Kidney (tissue), 14 donors: ENCODE data around the gene UBXN6. TPM values are rescaled to one million over a fixed set of nuclear protein-coding genes. Genes with fewer than 3 reads are reported as not detected.
A peak's percentile ranks its signal among the peaks of the same experiment; 100 is the strongest.

Source experiments
- DNase-seq, 5 donors: peaks; one replicate each; pipeline ENCODE4 v3.0.0-alpha.2; 2013 to 2020
- FAIRE-seq: peaks from 2 replicates; lab custom pipeline; 2012; peaks lifted over from hg19 to GRCh38; lab: Jason Lieb, UNC
- H3K27ac ChIP-seq, 2 donors: one replicate each; pipeline ENCODE4 v1.7.0; 2013; ENCODE audit warnings: low read depth in 2 of 2, low read length in 2 of 2, inconsistent platforms in 1 of 2
- H3K27me3 ChIP-seq: one replicate; pipeline ENCODE4 v1.7.1; 2013; ENCODE audit warnings: low read length, inconsistent platforms; ENCODE audit not compliant: control insufficient read depth, insufficient read depth
- H3K36me3 ChIP-seq, 3 donors: one replicate each; pipeline versions ENCODE4 v1.7.0 to v1.7.1; 2013; ENCODE audit warnings: low read length in 3 of 3, control low read depth in 1 of 3, inconsistent platforms in 1 of 3; ENCODE audit not compliant: insufficient read depth in 3 of 3, control insufficient read depth in 2 of 3
- H3K4me1 ChIP-seq, 3 donors: one replicate each; pipeline versions ENCODE4 v1.7.0 to v1.7.1; 2013; ENCODE audit warnings: low read length in 3 of 3, inconsistent platforms in 1 of 3, low read depth in 1 of 3; ENCODE audit not compliant: control insufficient read depth in 2 of 3, insufficient read depth in 2 of 3
- H3K4me3 ChIP-seq, 3 donors: one replicate each; pipeline versions ENCODE4 v1.7.0 to v1.8.1; 2013; ENCODE audit warnings: low read length in 3 of 3, control low read depth in 1 of 3, inconsistent platforms in 1 of 3
- H3K9ac ChIP-seq, 3 donors: one replicate each; pipeline versions ENCODE4 v1.7.0 to v1.7.1; 2013; ENCODE audit warnings: low read length in 3 of 3, control low read depth in 1 of 3, inconsistent platforms in 1 of 3
- H3K9me3 ChIP-seq, 3 donors: one replicate each; pipeline versions ENCODE4 v1.7.0 to v1.7.1; 2013; ENCODE audit warnings: low read length in 3 of 3, control low read depth in 1 of 3, inconsistent platforms in 1 of 3; ENCODE audit not compliant: control insufficient read depth in 2 of 3, insufficient read depth in 1 of 3
- intact Hi-C: fragments of 100-400 bp; cut with DNase I; formaldehyde crosslinking; loops from one replicate; pipeline ENCODE4 v1.11.1; 2022
- polyA plus RNA-seq: library from polyadenylated mRNA; stranded (reverse); fragments of 350-450 nt; fragmentation: Illumina TruSeq; extraction: RNeasy Lipid Tissue Mini Kit (QIAGEN cat#74804); gene quantifications from one replicate; pipeline ENCODE4 v1.2.3, GENCODE V29; 2014; ENCODE audit warnings: low read depth, low replicate concordance; ENCODE audit not compliant: insufficient read depth
- total RNA-seq: library from RNA; stranded (reverse); fragmentation: NEBNext Ultra II Directional; extraction: Animal tissue kit (Norgen Biotek cat#: 25700); gene quantifications from one replicate; pipeline ENCODE4 v1.2.1, GENCODE V29; 2021
- TF ChIP-seq, protein P1 (sequence below): IDR thresholded peaks from 3 replicates; pipeline ENCODE4 v1.5.1; 2012; ENCODE audit warnings: mild to moderate bottlenecking, moderate library complexity, borderline replicate concordance; ENCODE audit not compliant: insufficient read depth; ENCODE audit errors: extremely low read depth
- donor health status: control.
- donor health status: control.
- donor health status: control.
- donor health status: control.
- donor health status: control.
- donor health status: DM: yes; HTN: yes; CAD: no.
- donor health status: Normal renal cell carcinoma (clear cell type).

The UBXN6 gene
- total and polyA plus RNA-seq, 2 donors from 2014 or later = 110 to 177 TPM

DNA sequence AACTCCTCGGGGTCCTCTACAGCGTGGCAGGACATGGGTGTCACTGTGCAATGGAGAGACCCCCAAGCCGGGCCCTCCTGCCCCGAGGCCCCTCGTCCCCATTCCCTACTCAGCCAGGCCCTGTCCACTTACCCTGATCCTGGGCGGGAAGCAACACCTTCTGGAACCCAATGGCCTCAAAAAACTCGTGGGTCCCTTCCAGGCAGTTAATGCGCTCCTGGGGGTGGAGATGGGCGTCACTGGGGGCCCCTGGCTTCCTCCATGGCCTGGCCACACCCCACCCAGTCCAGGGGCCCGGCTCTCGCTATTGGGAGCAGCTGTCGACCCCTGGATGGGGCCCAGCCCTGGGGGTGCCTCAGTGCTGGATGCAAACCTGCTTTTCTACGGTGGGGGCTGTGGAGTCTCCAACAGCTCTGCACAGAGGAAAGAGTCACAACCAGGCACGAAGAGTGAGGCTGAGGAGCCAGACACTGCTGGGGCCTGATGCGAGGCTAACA lies 10.8 kb downstream of the UBXN6 start:
- Histone ChIP-seq H3K4me3 (no peak overlapping the region), H3K4me1 (no peaks in the 10 kb centered on the region), H3K27ac (no peak overlapping the region), H3K36me3 (peaks cover 0 to 44% (median 14%) of the 10 kb centered on the region in 3 donors), H3K9me3 (no peaks in the 10 kb centered on the region), H3K27me3 (no peaks in the 10 kb centered on the region), H3K9ac (no peak overlapping the region)
- no peak for FAIRE-seq
- intact Hi-C loops = no loop called here
- no peak for DNase-seq
- TF ChIP-seq, protein P1, sequence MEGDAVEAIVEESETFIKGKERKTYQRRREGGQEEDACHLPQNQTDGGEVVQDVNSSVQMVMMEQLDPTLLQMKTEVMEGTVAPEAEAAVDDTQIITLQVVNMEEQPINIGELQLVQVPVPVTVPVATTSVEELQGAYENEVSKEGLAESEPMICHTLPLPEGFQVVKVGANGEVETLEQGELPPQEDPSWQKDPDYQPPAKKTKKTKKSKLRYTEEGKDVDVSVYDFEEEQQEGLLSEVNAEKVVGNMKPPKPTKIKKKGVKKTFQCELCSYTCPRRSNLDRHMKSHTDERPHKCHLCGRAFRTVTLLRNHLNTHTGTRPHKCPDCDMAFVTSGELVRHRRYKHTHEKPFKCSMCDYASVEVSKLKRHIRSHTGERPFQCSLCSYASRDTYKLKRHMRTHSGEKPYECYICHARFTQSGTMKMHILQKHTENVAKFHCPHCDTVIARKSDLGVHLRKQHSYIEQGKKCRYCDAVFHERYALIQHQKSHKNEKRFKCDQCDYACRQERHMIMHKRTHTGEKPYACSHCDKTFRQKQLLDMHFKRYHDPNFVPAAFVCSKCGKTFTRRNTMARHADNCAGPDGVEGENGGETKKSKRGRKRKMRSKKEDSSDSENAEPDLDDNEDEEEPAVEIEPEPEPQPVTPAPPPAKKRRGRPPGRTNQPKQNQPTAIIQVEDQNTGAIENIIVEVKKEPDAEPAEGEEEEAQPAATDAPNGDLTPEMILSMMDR = no peak

DNA sequence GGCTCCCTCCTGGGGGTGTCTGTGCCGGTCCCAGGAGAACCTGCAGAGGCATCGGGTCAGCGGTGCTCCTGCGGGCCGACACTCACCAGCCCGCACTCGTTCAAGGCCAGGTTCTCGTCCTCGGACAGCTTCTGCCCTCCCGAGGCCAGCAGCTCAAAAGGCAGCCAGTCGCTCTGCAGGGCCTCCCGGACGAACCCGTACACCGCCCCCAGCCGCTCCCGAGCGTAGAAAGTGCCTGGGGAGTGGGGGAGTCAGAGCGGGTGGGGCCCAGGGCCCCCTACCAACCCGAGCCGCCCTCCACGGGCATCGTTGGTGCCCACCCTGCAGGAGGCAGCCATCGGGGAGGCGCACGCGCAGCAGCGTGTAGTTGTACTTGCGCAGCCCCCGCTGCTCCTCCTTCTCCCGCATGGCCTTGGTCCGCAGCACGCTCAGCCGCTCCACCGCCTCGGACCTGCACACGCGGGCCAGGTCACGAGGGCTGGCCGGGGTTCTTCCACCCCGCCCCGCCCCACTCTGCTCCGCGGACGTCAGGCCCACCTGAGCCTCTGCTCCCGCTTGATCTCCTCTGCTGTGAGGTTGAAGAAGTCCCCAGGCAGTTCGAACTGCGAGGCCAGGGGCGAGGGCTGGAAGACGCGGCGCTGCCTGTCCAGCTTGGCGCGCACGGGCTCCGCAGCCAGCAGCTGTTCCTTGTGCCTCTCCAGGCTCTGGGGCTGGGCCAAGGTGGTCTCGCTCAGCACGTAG lies 11.5 kb downstream of the UBXN6 start:
- DNase-seq (peak in 1 of 5 donors; percentile 26), FAIRE-seq (no peak)
- no peak overlapping the region for H3K9ac ChIP-seq
- TF ChIP-seq, protein P1 = no peak
- no peaks in the 10 kb centered on the region for H3K27me3 ChIP-seq
- no peaks in the 10 kb centered on the region for H3K9me3 ChIP-seq
- no peaks in the 10 kb centered on the region for H3K4me1 ChIP-seq
- no peak overlapping the region for H3K4me3 ChIP-seq
- H3K36me3 ChIP-seq = peaks cover 0 to 41% (median 14%) of the 10 kb centered on the region in 3 donors
- no peak overlapping the region for H3K27ac ChIP-seq
- intact Hi-C loops = no loop called here

DNA sequence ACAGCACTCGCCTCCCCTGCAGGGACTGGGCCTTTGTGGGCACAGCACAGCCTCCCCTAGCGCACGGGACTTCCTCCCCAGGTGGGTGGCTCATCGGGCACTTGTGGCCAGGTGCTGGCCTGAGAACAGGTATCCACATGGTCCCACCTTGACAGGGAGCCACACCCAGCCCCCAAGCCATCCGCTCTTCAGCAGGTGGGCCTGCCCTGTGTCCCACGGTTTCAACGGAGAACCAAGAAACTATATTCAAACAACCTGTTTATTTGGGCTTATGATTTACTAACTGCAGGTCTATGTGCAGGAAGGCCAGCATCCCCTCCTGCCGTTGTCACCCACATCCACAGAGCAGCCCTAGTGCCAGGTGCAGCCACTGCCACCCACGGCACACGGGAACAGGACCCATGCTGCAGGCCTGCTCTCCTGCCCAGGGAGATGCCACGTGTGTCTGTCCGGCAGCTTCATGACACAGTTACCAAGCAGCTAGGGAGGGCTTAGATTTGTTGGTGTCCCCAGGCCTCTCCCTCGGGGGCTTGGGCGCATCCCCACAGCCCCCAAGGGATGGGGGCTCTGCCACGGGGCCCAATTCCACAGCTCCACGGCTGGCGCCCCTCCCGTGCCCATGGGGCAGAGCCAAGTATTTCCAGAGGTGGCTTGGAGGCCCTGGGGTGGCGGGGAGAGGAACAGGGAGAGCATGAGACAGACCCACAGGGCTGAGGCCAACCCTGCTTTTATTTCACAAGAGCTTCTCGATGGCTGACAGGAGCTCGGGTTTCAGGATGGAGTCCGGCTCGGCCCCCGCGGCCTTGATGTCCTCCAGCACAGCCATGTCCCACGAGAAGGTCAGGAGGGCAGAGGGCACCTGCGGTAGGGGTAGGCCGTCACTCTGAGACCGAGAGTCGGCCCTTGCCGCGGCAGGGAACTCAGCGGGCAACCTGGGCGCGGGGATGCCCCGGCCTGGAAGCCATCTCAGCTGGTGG lies 12.5 kb downstream of the UBXN6 start:
- Histone ChIP-seq H3K27me3 (no peaks in the 10 kb centered on the region), H3K9ac (no peak overlapping the region), H3K27ac (no peak overlapping the region), H3K9me3 (no peaks in the 10 kb centered on the region), H3K4me3 (no peak overlapping the region), H3K36me3 (peaks cover 0 to 40% (median 12%) of the 10 kb centered on the region in 3 donors), H3K4me1 (no peaks in the 10 kb centered on the region)
- TF ChIP-seq, protein P1 = no peak
- intact Hi-C loops = no loop called here
- FAIRE-seq (no peak), DNase-seq (peak in 4 of 5 donors; percentile 57 to 69 (median 62))
